Natural killer cell (primary cell): ENCODE data around the gene CNKSR3. TPM values are rescaled to one million over a fixed set of nuclear protein-coding genes. Genes with fewer than 3 reads are reported as not detected.

Source experiments
- ATAC-seq, 3 donors: fragments of 150-1000 bp in 2 of 3; fragments of 200-7000 bp in 1 of 3; cut with Tn5 transposase; 1 replicate in 1 of 3; 2 replicates in 2 of 3; pipeline ENCODE4 v1.10.0; 2021; ENCODE audit warnings: mild to moderate bottlenecking in 2 of 3, moderate library complexity in 2 of 3
- DNase-seq, 2 donors: peaks; one replicate each; pipeline versions ENCODE4 v3.0.0 to v3.0.0-alpha.2; 2013 to 2021; ENCODE audit warnings: mixed read lengths in 1 of 2
- H3K27ac ChIP-seq: one replicate; pipeline ENCODE4 v1.5.1; 2013; ENCODE audit warnings: mild to moderate bottlenecking, low read length
- H3K27me3 ChIP-seq: one replicate; pipeline ENCODE4 v1.6.1; 2013; ENCODE audit warnings: low read length; ENCODE audit not compliant: control insufficient read depth, insufficient read depth
- H3K36me3 ChIP-seq: one replicate; pipeline ENCODE4 v1.6.1; 2013; ENCODE audit warnings: low read length; ENCODE audit not compliant: control insufficient read depth, insufficient read depth
- H3K4me1 ChIP-seq: one replicate; pipeline ENCODE4 v1.6.1; 2013; ENCODE audit warnings: low read length; ENCODE audit not compliant: control insufficient read depth, insufficient read depth
- H3K4me3 ChIP-seq: one replicate; pipeline ENCODE4 v1.5.1; 2013; ENCODE audit warnings: low read length
- H3K9me3 ChIP-seq: one replicate; pipeline ENCODE4 v1.6.1; 2013; ENCODE audit warnings: low read length; ENCODE audit not compliant: control insufficient read depth, insufficient read depth
- H3K27ac Mint-ChIP-seq, 2 donors: one replicate each; pipeline ENCODE4 v1.8.0; 2022; ENCODE audit warnings: mild to moderate bottlenecking in 2 of 2, mixed read lengths in 2 of 2, moderate library complexity in 1 of 2
- H3K27me3 Mint-ChIP-seq, 2 donors: one replicate each; pipeline ENCODE4 v1.8.0; 2022; ENCODE audit warnings: low read depth in 2 of 2, mixed read lengths in 2 of 2
- H3K36me3 Mint-ChIP-seq: one replicate; pipeline ENCODE4 v1.8.0; 2022; ENCODE audit warnings: mixed read lengths
- H3K4me1 Mint-ChIP-seq, 2 donors: one replicate each; pipeline ENCODE4 v1.8.0; 2022; ENCODE audit warnings: mixed read lengths in 2 of 2
- H3K4me3 Mint-ChIP-seq: one replicate; pipeline ENCODE4 v1.8.0; 2022; ENCODE audit warnings: mild to moderate bottlenecking, moderate library complexity, mixed read lengths
- H3K9me3 Mint-ChIP-seq, 2 donors: one replicate each; pipeline ENCODE4 v1.8.0; 2022; ENCODE audit warnings: mixed read lengths in 2 of 2
- CTCF ChIP-seq: fragments of 200-600 bp; IDR thresholded peaks from one replicate; pipeline ENCODE4 v1.8.0; 2022; ENCODE audit warnings: antibody characterized with exemption
- WGBS: methylation state at CpG from one replicate; pipeline ENCODE4 v1.1.7; 2013; ENCODE audit warnings: missing lambda C conversion rate; ENCODE audit not compliant: insufficient coverage; 5-methylcytosine and 5-hydroxymethylcytosine counted together
- intact Hi-C: fragments of 100-400 bp; cut with micrococcal nuclease; formaldehyde crosslinking; loops from one replicate; pipeline ENCODE4 v1.14.2; 2022
- total RNA-seq, 4 donors: library from RNA; stranded (reverse); fragments of 120-200 nt in 1 of 4; gene quantifications; one replicate each; pipeline versions ENCODE4 v1.2.3 to v1.2.4, GENCODE V29; 2013 to 2022

Gene CNKSR3
- total RNA-seq, 3 donors from 2014 or later (not counting 1 experiment from before 2014, with no cell fraction given), result 0.18 TPM; not detected in 2

DNA sequence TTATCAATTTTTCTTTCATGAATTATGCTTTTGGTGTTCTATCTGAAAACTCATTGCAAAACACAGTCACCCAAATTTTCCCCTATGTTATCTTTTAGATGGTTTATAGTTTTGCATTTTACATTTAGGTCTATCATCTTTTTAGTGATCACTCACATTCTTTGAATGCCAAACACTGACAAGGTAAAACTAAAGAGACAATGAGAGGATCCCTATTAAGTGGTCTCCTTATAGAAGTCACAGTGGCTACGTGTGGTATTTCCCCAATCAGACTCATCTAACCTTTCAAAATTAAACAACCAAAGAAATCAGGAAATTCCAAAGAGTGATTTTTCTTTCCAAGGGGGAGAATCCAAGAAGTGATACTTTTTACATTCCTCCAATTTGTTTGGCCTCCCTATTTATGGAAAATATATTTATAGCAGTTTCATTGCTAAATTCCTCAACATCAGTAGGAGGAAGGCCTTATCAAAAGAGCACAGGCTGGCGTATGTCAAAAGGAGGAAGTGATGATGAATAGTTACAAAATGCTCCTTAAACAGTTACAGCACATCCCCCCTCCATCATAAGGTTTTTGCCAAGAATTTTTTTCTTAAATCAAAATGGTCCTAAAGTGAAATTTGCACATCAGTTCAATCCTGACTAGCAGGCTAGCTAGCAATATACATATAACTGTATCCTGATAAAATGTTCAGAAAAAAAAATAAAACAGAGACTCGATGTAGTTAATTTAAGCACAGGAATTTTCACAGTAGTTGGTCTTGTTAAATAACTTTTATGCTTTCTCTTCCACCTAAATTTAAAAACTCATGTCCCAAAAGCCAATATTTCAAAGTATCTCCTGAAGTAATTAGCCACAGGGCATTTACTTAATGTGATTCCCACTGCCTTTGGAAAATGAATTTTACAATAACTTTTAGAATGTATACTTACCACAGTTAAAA is 77.7 kb downstream of the CNKSR3 start:
- Mint-ChIP-seq H3K4me1 (no peaks in the 10 kb centered on the region), H3K27me3 (no peaks in the 10 kb centered on the region), H3K4me3 (no peak overlapping the region), H3K27ac (no peak overlapping the region), H3K9me3 (no peaks in the 10 kb centered on the region), H3K36me3 (no peaks in the 10 kb centered on the region)
- Histone ChIP-seq H3K4me3 (no peak overlapping the region), H3K9me3 (no peaks in the 10 kb centered on the region), H3K4me1 (no peaks in the 10 kb centered on the region), H3K36me3 (no peaks in the 10 kb centered on the region), H3K27ac (no peak overlapping the region), H3K27me3 (no peaks in the 10 kb centered on the region)
- TF ChIP-seq CTCF, result no peak
- WGBS, result no CpG with 5 or more reads among the region's 3 CpGs
- ATAC-seq (no peak), DNase-seq (no peak)
- intact Hi-C loops, result no loop called here

DNA sequence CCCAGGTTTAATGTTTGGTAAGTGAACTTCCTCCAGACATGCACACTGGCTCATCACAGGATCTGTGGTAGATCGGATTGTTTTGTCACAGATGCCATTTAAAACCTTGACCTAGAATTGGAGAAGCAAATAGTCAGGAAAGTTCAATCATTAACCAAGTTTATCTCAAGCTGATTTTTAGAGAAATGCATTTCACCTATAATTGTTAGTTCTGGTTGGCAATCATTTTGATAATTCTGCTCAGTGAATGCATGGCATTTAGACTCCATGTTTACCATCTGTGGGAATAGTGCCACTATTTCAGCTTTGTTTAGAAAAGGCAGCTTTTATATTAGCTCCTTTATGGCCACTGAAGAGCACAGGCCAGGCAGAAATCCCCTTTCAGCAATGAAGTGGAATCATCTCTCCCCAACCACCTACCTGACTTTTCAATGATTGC is 80.0 kb downstream of the CNKSR3 start:
- Mint-ChIP-seq H3K27me3 (no peaks in the 10 kb centered on the region), H3K4me3 (no peak overlapping the region), H3K36me3 (no peaks in the 10 kb centered on the region), H3K4me1 (no peaks in the 10 kb centered on the region), H3K27ac (no peak overlapping the region), H3K9me3 (no peaks in the 10 kb centered on the region)
- no peak overlapping the region for H3K27ac ChIP-seq
- no peaks in the 10 kb centered on the region for H3K27me3 ChIP-seq
- H3K36me3 ChIP-seq, result no peaks in the 10 kb centered on the region
- no peak for TF ChIP-seq CTCF
- no peak for ATAC-seq
- 82% methylated on average over 1 of the region's 1 CpG for WGBS
- no peak for DNase-seq
- intact Hi-C loops, result no loop called here
- no peaks in the 10 kb centered on the region for H3K9me3 ChIP-seq
- H3K4me3 ChIP-seq, result no peak overlapping the region
- H3K4me1 ChIP-seq, result no peaks in the 10 kb centered on the region

DNA sequence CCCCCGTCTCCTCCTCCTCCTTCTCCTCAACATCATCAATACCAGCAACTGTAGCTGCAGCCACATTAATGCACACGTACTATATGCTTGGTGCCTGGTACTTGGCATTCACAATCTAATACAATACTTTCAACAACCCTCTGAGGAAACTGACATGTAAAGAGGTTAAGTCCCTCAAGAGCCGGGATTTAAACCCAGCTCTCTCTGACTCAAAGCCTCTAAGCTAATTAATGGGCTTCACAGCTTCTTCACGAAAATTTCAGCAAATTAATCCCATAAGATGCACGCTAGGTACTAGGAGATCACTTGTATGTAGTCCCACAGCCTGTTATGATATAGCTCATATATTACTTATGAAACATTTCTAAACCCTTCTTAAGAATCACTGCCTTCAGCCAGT is 80.8 kb downstream of the CNKSR3 start:
- H3K4me1 ChIP-seq, result no peaks in the 10 kb centered on the region
- Mint-ChIP-seq H3K4me3 (no peak overlapping the region), H3K27me3 (no peaks in the 10 kb centered on the region), H3K36me3 (no peaks in the 10 kb centered on the region), H3K4me1 (no peaks in the 10 kb centered on the region), H3K27ac (no peak overlapping the region), H3K9me3 (no peaks in the 10 kb centered on the region)
- no peak for TF ChIP-seq CTCF
- ATAC-seq (no peak), DNase-seq (no peak)
- no peaks in the 10 kb centered on the region for H3K36me3 ChIP-seq
- intact Hi-C loops, result no loop called here
- H3K9me3 ChIP-seq, result no peaks in the 10 kb centered on the region
- H3K4me3 ChIP-seq, result no peak overlapping the region
- no peak overlapping the region for H3K27ac ChIP-seq
- no peaks in the 10 kb centered on the region for H3K27me3 ChIP-seq
- WGBS, result 84% methylated on average over 5 of the region's 5 CpGs
